ENCODE measurements around the gene POLDIP2.

- TF ChIP-seq CTCF (IDR thresholded peaks at IDR 0.05) (no peak), ZFX (IDR thresholded peaks at IDR 0.05; ENCODE audit: borderline replicate concordance) (no peak)
Measured at GRCh38 chr17:28317099-28317965, 40.0 kb downstream of the POLDIP2 start.

All from 22Rv1 (cell line).